ENCODE measurements around the gene STK17B. TPM values are rescaled to one million over a fixed set of nuclear protein-coding genes. Genes with fewer than 3 reads are reported as not detected.

Gene STK17B
- total RNA-seq, 1 donor: 139 TPM

DNA sequence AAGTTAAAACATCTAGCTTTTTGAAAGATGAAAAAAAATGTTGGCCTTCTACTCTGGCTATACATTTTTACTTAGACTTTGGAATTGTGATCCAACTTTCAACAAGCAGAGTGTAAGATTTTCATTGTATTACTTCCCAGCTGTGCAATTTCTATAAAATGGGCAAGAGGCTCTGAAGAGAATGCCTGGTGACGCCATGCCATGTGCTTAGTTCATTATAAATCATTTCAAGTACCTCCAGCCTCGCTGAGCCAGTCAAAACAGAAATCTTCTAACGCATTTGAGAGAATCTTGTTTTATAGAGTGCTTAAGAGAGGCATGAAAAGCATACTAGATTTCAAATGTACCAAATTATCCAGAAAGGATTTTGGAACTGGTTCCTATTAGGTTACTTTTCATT lies 10.1 kb upstream of the STK17B start:
- Histone ChIP-seq H3K27me3 (ENCODE audit: insufficient read depth, low read length) (no peaks in the 10 kb centered on the region), H3K27ac (ENCODE audit: low read depth, low read length) (no peak overlapping the region), H3K36me3 (ENCODE audit: insufficient read depth, low read length) (no peaks in the 10 kb centered on the region), H4K20me1 (ENCODE audit: insufficient read depth, low read length) (no peaks in the 10 kb centered on the region), H3K79me2 (ENCODE audit: insufficient read depth, low read length) (no peaks in the 10 kb centered on the region), H3K4me2 (ENCODE audit: insufficient read depth, low read length) (no peak overlapping the region), H3K4me3 (ENCODE audit: insufficient read depth, low read length) (no peak overlapping the region), H3K4me1 (ENCODE audit: insufficient read depth, low read length) (no peaks in the 10 kb centered on the region), H2AFZ (ENCODE audit: low read length) (no peak overlapping the region), H3K9me3 (ENCODE audit: low read depth, low read length) (no peaks in the 10 kb centered on the region)
- no peak for DNase-seq (ENCODE audit: insufficient read length, low spot score, missing footprints)
- TF ChIP-seq, protein P1, sequence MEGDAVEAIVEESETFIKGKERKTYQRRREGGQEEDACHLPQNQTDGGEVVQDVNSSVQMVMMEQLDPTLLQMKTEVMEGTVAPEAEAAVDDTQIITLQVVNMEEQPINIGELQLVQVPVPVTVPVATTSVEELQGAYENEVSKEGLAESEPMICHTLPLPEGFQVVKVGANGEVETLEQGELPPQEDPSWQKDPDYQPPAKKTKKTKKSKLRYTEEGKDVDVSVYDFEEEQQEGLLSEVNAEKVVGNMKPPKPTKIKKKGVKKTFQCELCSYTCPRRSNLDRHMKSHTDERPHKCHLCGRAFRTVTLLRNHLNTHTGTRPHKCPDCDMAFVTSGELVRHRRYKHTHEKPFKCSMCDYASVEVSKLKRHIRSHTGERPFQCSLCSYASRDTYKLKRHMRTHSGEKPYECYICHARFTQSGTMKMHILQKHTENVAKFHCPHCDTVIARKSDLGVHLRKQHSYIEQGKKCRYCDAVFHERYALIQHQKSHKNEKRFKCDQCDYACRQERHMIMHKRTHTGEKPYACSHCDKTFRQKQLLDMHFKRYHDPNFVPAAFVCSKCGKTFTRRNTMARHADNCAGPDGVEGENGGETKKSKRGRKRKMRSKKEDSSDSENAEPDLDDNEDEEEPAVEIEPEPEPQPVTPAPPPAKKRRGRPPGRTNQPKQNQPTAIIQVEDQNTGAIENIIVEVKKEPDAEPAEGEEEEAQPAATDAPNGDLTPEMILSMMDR (IDR thresholded peaks at IDR 0.05; ENCODE audit: extremely low read depth, low read depth, low read length): no peak

DNA sequence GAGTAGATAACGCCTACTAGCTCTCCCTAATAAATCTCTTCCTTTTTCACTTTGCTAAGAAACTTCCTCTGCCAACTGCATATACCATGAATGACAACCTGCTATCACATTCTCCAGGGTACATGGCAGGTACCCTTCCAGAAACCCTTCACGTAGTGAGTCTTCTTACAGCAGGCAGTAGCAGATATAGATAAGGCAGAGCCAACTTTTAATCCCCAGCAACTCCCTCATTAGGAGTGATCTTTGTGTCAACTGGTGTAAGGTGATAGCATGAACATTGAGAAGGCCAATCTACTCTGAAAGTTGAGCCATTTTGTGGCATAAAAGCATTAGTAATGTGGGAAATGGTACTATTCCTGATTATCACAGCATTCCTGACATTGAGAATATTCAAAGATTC lies 5.7 kb upstream of the STK17B start:
- H3K79me2 ChIP-seq (ENCODE audit: insufficient read depth, low read length): no peaks in the 10 kb centered on the region
- H2AFZ ChIP-seq (ENCODE audit: low read length): no peak overlapping the region
- H3K9me3 ChIP-seq (ENCODE audit: low read depth, low read length): no peaks in the 10 kb centered on the region
- no peaks in the 10 kb centered on the region for H3K27me3 ChIP-seq (ENCODE audit: insufficient read depth, low read length)
- H3K4me1 ChIP-seq (ENCODE audit: insufficient read depth, low read length): no peaks in the 10 kb centered on the region
- H3K4me3 ChIP-seq (ENCODE audit: insufficient read depth, low read length): no peak overlapping the region
- TF ChIP-seq, protein P1 (IDR thresholded peaks at IDR 0.05; ENCODE audit: extremely low read depth, low read depth, low read length): no peak
- H4K20me1 ChIP-seq (ENCODE audit: insufficient read depth, low read length): no peaks in the 10 kb centered on the region
- H3K36me3 ChIP-seq (ENCODE audit: insufficient read depth, low read length): no peaks in the 10 kb centered on the region
- no peak overlapping the region for H3K4me2 ChIP-seq (ENCODE audit: insufficient read depth, low read length)
- DNase-seq (ENCODE audit: insufficient read length, low spot score, missing footprints): no peak
- H3K27ac ChIP-seq (ENCODE audit: low read depth, low read length): no peak overlapping the region

DNA sequence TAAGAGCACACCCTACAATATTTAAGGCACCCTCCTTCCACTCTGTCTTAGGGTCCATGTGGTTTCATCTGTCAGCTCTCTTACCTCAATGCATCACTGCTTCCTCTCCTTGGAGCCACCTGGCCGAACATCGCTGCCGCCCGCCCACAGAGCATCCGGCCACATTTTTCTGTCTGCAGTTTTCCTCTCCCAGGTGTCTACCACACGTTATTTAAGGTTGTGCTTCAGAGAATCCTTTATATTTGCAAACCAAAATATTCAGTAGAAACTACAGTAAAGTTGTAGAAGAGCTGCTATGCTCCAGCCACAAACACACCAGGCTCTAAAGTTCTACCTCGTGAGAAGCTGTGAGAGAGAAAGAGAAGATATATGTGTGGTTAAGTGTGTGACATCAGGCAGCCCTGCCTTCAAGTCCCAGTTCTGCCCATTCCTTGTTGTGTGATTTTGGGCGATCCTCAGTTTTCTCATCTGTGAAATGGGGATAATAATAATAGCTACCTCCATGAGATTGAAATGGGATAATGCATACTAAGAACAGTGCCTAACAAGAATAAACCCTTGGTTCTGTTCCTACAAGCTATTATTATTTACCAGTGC lies 4.9 kb upstream of the STK17B start:
- H3K36me3 ChIP-seq (ENCODE audit: insufficient read depth, low read length): no peaks in the 10 kb centered on the region
- peaks cover 1% of the 10 kb centered on the region for H3K79me2 ChIP-seq (ENCODE audit: insufficient read depth, low read length)
- H3K27me3 ChIP-seq (ENCODE audit: insufficient read depth, low read length): no peaks in the 10 kb centered on the region
- no peak overlapping the region for H3K27ac ChIP-seq (ENCODE audit: low read depth, low read length)
- TF ChIP-seq, protein P1 (IDR thresholded peaks at IDR 0.05; ENCODE audit: extremely low read depth, low read depth, low read length): no peak
- H3K9me3 ChIP-seq (ENCODE audit: low read depth, low read length): no peaks in the 10 kb centered on the region
- H3K4me1 ChIP-seq (ENCODE audit: insufficient read depth, low read length): no peaks in the 10 kb centered on the region
- no peak for DNase-seq (ENCODE audit: insufficient read length, low spot score, missing footprints)
- H2AFZ ChIP-seq (ENCODE audit: low read length): no peak overlapping the region
- H3K4me2 ChIP-seq (ENCODE audit: insufficient read depth, low read length): no peak overlapping the region
- no peak overlapping the region for H3K4me3 ChIP-seq (ENCODE audit: insufficient read depth, low read length)
- H4K20me1 ChIP-seq (ENCODE audit: insufficient read depth, low read length): no peaks in the 10 kb centered on the region

DNA sequence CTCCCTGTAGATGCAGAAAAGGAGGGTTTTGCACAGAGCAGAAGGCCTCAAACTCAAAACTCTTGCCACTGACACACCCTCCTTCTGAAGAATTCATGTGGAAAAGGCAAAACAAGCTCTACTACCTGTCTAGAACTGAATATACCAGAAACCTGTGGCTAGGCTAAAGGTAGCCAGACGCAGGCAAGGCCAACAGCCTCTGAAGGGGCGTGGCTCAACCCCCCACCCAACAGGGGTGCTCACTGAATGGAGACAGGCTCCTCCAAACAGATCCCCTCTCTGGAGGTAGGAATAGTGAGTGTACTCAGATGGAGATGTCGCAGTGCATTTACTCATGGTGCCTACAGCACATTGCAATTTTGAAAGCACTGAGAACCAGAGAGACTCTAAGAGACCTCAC lies 3.0 kb upstream of the STK17B start:
- Histone ChIP-seq H3K36me3 (ENCODE audit: insufficient read depth, low read length) (no peaks in the 10 kb centered on the region), H4K20me1 (ENCODE audit: insufficient read depth, low read length) (no peaks in the 10 kb centered on the region), H2AFZ (ENCODE audit: low read length) (no peak overlapping the region), H3K4me3 (ENCODE audit: insufficient read depth, low read length) (no peak overlapping the region), H3K27ac (ENCODE audit: low read depth, low read length) (no peak overlapping the region), H3K4me1 (ENCODE audit: insufficient read depth, low read length) (no peaks in the 10 kb centered on the region), H3K27me3 (ENCODE audit: insufficient read depth, low read length) (no peaks in the 10 kb centered on the region), H3K4me2 (ENCODE audit: insufficient read depth, low read length) (no peak overlapping the region), H3K79me2 (ENCODE audit: insufficient read depth, low read length) (peaks cover 20% of the 10 kb centered on the region), H3K9me3 (ENCODE audit: low read depth, low read length) (no peaks in the 10 kb centered on the region)
- TF ChIP-seq, protein P1 (IDR thresholded peaks at IDR 0.05; ENCODE audit: extremely low read depth, low read depth, low read length): no peak
- DNase-seq (ENCODE audit: insufficient read length, low spot score, missing footprints): no peak

Measured in osteoblast (primary cell).